Measurements from ENCODE around the gene PHOSPHO2.

- TF ChIP-seq CTCF (tag by site-specific recombination; IDR thresholded peaks at IDR 0.05) (no peak), ZNF274 (IDR thresholded peaks at IDR 0.05; ENCODE audit: low read length) (no peak), ZNF274 (tag by site-specific recombination; IDR thresholded peaks at IDR 0.05; ENCODE audit: borderline replicate concordance) (no peak), ZXDB (tag by site-specific recombination; IDR thresholded peaks at IDR 0.05) (no peak), ELK4 (IDR thresholded peaks at IDR 0.05; ENCODE audit: borderline replicate concordance, low read depth, low read length) (no peak), REST (tag by site-specific recombination; IDR thresholded peaks at IDR 0.05) (no peak), YY1 (tag by site-specific recombination; IDR thresholded peaks at IDR 0.05) (no peak), ZNF37A (tag by site-specific recombination; IDR thresholded peaks at IDR 0.05) (no peak), REPIN1 (tag by site-specific recombination; IDR thresholded peaks at IDR 0.05; ENCODE audit: low read depth) (no peak), ZNF488 (tag by site-specific recombination; IDR thresholded peaks at IDR 0.05) (no peak), ZNF416 (tag by site-specific recombination; IDR thresholded peaks at IDR 0.05) (no peak), ZNF768 (tag by site-specific recombination; IDR thresholded peaks at IDR 0.05) (no peak), ZNF23 (tag by site-specific recombination; IDR thresholded peaks at IDR 0.05; ENCODE audit: borderline replicate concordance) (no peak)
Observed at GRCh38 chr2:169746240-169746639, 52.0 kb downstream of the PHOSPHO2 start.

Measured in HEK293 (cell line).